RWPE2 (cell line): Measurements from ENCODE around the gene KRTAP19-4.

Experiments
- ATAC-seq: fragments of 200-7000 bp; cut with Tn5 transposase; 3 replicates; pipeline ENCODE4 v1.9.1; 2021; ENCODE audit warnings: low read depth
- DNase-seq: peaks from one replicate; pipeline ENCODE4 v3.0.0-alpha.2; 2020; ENCODE audit warnings: low spot score
- H3K27ac ChIP-seq: fragments of 450-650 bp; 2 replicates; pipeline ENCODE4 v1.5.1; 2017; ENCODE audit warnings: mild to moderate bottlenecking; ENCODE audit not compliant: poor library complexity, severe bottlenecking
- H3K27me3 ChIP-seq: fragments of 250-450 bp; sonication (Bioruptor Pico); 2 replicates; pipeline ENCODE4 v1.5.1; 2021; ENCODE audit warnings: mild to moderate bottlenecking, moderate library complexity; ENCODE audit not compliant: insufficient read depth, poor library complexity, severe bottlenecking
- H3K36me3 ChIP-seq: fragments of 250-450 bp; sonication (Bioruptor Pico); 2 replicates; pipeline ENCODE4 v1.5.1; 2020; ENCODE audit warnings: low read depth, mild to moderate bottlenecking, moderate library complexity
- H3K4me1 ChIP-seq: fragments of 250-450 bp; sonication (Bioruptor Pico); 2 replicates; pipeline ENCODE4 v1.5.1; 2021; ENCODE audit warnings: mild to moderate bottlenecking, moderate library complexity; ENCODE audit not compliant: insufficient read depth, poor library complexity, severe bottlenecking
- H3K4me3 ChIP-seq: fragments of 250-450 bp; sonication (Bioruptor Pico); 2 replicates; pipeline ENCODE4 v1.5.1; 2021; ENCODE audit warnings: mild to moderate bottlenecking, moderate library complexity; ENCODE audit not compliant: severe bottlenecking
- H3K9me3 ChIP-seq: fragments of 250-450 bp; sonication (Bioruptor Pico); 2 replicates; pipeline ENCODE4 v1.5.1; 2021; ENCODE audit warnings: mild to moderate bottlenecking, moderate library complexity; ENCODE audit not compliant: severe bottlenecking
- TF ChIP-seq, protein P1 (sequence below): fragments of 450-650 bp; IDR thresholded peaks from one replicate; pipeline ENCODE4 v1.5.1; 2017; ENCODE audit warnings: mild to moderate bottlenecking, moderate library complexity; ENCODE audit not compliant: poor library complexity, severe bottlenecking

KRTAP19-4 gene

DNA sequence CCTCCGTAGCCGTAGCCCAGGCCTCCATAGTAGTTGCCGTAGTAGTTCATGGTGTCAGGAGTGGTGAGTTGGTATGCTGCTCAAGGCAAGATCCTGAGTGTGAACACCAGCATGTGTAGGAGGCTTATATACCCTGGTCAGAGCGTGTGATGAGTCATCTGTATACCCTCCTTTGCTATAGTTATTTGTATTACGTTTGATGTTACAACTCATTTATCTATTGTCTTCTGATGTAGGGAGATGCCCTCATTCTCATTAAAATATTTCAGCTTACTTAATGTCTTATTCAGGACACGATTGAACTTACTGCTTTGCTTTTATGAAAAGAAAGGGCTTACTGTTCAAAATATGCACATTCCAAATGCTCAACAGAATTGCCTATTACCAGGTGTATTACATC lies 5.1 kb upstream of the KRTAP19-4 start, which contains the start of gene KRTAP19-5:
Gene KRTAP19-5 (minus strand): TSS at position 101 of the 400 bp plus-strand sequence. CDS start 51 bp downstream, at position 50.
- Histone ChIP-seq H3K9me3 (no peaks in the 10 kb centered on the region), H3K36me3 (no peaks in the 10 kb centered on the region), H3K27ac (no peak within 1 kb of the TSS), H3K4me1 (no peaks in the 10 kb centered on the region), H3K4me3 (no peak within 1 kb of the TSS), H3K27me3 (no peaks in the 10 kb centered on the region)
- DNase-seq (no peak), ATAC-seq (no peak)
- TF ChIP-seq, protein P1, sequence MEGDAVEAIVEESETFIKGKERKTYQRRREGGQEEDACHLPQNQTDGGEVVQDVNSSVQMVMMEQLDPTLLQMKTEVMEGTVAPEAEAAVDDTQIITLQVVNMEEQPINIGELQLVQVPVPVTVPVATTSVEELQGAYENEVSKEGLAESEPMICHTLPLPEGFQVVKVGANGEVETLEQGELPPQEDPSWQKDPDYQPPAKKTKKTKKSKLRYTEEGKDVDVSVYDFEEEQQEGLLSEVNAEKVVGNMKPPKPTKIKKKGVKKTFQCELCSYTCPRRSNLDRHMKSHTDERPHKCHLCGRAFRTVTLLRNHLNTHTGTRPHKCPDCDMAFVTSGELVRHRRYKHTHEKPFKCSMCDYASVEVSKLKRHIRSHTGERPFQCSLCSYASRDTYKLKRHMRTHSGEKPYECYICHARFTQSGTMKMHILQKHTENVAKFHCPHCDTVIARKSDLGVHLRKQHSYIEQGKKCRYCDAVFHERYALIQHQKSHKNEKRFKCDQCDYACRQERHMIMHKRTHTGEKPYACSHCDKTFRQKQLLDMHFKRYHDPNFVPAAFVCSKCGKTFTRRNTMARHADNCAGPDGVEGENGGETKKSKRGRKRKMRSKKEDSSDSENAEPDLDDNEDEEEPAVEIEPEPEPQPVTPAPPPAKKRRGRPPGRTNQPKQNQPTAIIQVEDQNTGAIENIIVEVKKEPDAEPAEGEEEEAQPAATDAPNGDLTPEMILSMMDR, result no peak

DNA sequence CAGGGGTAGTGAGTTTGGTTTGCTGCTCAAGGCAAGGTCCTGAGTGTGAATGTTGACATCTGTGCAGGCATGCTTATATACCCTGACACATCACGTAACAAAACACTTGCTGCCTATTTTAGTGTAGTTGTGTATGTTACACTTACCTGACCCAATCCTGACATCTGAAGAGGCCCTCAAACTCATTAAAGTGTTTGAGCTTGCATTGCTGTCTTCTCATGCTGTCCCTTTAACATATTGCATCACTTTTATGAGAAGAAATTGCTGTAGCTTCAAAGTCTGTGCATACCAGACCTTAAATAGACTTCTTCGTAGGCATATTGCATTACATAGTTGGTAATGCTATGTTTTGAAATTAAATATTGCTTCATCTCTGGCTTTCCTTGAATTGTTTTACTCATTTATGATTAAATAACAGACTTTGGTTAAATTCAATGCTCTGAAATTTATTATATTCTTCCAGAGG lies 5.0 kb downstream of the KRTAP19-4 start, which contains the start of gene KRTAP19-3:
Gene KRTAP19-3 (minus strand): TSS at position 51 of the 466 bp plus-strand sequence. CDS start 56 bp downstream, outside the sequence.
- Histone ChIP-seq H3K36me3 (no peaks in the 10 kb centered on the region), H3K4me1 (no peaks in the 10 kb centered on the region), H3K9me3 (no peaks in the 10 kb centered on the region), H3K27ac (no peak within 1 kb of the TSS), H3K27me3 (no peaks in the 10 kb centered on the region), H3K4me3 (no peak within 1 kb of the TSS)
- DNase-seq (no peak), ATAC-seq (no peak)
- TF ChIP-seq, protein P1, result no peak

DNA sequence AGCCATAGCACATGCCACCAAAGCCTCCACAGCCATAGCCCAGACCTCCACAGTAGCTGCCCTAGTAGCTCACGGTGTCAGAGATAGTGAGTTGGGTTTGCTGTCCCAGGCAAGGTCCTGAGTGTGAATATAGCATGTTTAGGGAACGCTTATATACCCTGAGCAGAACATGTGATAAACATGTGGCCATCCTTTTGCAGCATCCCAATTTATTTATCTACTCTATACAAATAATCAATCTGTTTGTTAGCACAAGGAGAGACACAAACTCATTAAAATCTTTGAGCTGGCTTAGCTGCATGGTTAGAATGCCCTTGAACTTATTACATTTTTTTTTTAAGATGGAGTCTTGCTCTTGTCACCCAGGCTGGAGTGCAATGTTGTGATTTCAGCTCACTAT lies 9.6 kb downstream of the KRTAP19-4 start, which contains the start of gene KRTAP19-2:
Gene KRTAP19-2 (minus strand): TSS at position 101 of the 400 bp plus-strand sequence. CDS start 88 bp downstream, at position 13.
- ATAC-seq (no peak), DNase-seq (no peak)
- no peaks in the 10 kb centered on the region for H3K27me3 ChIP-seq
- H3K4me3 ChIP-seq, result no peak within 1 kb of the TSS
- TF ChIP-seq, protein P1, result no peak
- H3K36me3 ChIP-seq, result no peaks in the 10 kb centered on the region
- H3K4me1 ChIP-seq, result no peaks in the 10 kb centered on the region
- no peaks in the 10 kb centered on the region for H3K9me3 ChIP-seq
- no peak within 1 kb of the TSS for H3K27ac ChIP-seq

DNA sequence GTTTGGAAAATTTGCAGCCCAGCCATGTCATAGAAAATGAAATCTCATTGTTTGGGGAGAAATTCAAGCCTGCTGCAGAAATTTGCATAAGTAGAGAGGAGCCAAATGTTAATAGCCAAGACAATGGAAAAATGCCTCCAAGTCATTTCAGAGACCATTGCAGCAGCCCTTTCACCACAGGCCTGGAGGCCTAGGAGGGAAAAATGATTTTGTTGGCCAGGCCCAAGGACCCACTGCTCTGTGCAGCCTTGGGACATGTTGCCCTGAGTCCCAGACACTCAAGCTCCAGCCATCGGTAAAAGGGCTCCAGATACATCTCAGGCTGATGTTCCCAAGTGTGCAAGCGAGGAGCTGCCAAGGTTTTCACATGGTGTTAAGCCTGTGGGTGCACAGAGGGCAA lies 10.8 kb downstream of the KRTAP19-4 start:
- ATAC-seq (no peak), DNase-seq (no peak)
- Histone ChIP-seq H3K9me3 (no peaks in the 10 kb centered on the region), H3K27me3 (no peaks in the 10 kb centered on the region), H3K4me3 (no peak overlapping the region), H3K4me1 (no peaks in the 10 kb centered on the region), H3K36me3 (no peaks in the 10 kb centered on the region), H3K27ac (no peak overlapping the region)
- TF ChIP-seq, protein P1, result no peak

DNA sequence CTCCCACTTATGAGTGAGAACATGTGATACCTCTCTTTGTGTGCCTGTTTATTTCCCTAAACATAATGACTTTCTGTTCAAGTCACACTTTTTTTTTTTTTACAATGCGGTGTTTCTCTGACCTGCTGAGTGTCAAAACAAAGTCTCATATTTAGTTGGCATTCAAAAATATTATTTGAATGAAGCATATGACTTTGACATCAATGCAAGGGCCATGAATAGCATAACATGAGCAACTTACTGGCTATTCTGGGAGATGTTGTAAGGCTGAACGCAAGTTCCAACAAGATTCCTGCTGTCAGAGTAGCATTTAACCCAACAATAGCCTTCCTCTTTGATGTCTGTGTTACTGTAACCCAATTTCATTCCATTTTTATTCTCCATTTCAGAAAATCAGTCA lies 14.8 kb downstream of the KRTAP19-4 start:
- TF ChIP-seq, protein P1, result no peak
- no peaks in the 10 kb centered on the region for H3K36me3 ChIP-seq
- ATAC-seq (peak; percentile 44; the same call in 1 of the 3 replicates), DNase-seq (no peak)
- no peak overlapping the region for H3K27ac ChIP-seq
- H3K9me3 ChIP-seq, result no peaks in the 10 kb centered on the region
- no peaks in the 10 kb centered on the region for H3K4me1 ChIP-seq
- H3K27me3 ChIP-seq, result no peaks in the 10 kb centered on the region
- H3K4me3 ChIP-seq, result no peak overlapping the region
